Erythroblast (primary cell): ENCODE results near the gene ZPR1.

Source experiments
- GATA1 ChIP-seq: IDR thresholded peaks from 2 replicates; pipeline ENCODE4 v1.6.1; 2011; ENCODE audit warnings: low read depth, mild to moderate bottlenecking, control low read depth, low read length, moderate library complexity
- POLR2A ChIP-seq: IDR thresholded peaks from 2 replicates; pipeline ENCODE4 v1.6.1; 2011; ENCODE audit warnings: mild to moderate bottlenecking, low read length

DNA sequence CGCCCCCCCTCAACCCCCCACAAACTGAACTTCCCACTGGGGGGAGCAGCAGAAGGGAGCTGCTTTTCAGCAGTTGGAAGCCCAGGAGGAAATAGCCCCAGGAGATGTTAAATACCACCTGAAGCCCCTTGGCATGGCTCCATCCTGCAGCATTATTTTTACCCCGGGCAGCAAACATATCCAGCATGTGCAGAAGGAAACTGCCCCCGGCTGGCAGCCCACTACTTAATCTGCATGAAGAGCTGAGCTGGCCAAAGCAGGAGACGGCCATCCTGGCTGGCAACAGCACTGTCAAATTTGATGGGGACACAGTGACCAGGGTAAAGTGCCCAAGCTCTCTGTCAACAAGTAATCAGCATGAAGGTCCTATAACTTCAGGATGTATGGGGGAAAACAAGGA is 47.1 kb downstream of the ZPR1 start:
- TF ChIP-seq POLR2A: no peak
- TF ChIP-seq GATA1: no peak
